ENCODE results near the gene SEPTIN6. TPM values are rescaled to one million over a fixed set of nuclear protein-coding genes. Genes with fewer than 3 reads are reported as not detected.
A peak's percentile ranks its signal among the peaks of the same experiment; 100 is the strongest.

The SEPTIN6 gene
- 27.6 and 28.4 TPM in 2 replicates for total RNA-seq

DNA sequence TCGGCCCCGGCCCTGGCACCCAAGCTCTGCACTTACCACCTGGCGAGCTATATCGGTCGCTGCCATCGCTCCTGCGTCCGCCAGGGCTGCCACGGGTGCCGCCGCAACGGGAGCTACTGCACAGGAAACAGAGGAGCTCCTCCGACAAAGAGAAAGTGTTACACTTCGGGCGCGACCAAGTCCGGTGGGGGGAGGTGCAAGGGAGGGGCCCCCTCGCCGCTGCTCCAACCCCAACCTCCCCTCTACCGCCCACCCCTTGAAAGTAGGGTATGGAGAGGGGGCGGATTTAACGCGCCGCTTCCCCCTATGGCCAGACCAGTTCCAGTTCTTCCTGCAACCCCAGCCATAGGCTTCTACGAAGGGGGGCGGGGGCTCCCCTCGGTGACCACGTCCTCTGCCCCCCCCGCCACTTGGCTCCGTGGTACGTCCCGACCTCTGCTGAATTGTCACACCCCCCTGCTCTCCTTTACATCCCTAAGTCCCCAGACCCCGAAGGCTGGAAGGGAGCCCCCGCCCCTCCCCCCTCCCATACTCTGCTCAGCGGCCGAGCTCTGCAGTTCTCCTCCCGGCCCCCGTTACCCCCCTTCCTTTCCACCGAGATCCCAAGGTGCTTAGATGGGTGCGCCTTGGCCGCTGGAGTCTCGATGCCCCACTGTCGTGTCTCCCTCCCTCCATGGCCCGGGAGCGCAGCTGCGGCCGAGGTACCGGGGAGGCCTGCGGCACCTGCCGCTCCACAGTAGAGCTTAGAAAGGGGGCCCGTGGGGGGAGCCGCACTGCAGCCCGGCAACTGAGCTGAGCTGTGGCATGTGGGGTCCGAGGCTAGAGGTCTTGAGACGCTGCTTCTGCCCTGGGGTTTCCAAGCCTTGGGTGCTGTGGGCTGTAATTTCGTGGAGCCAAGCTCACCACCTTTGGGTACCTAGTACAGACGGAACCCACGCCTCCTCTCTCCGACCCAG, at the start of gene SEPTIN6:
Gene SEPTIN6, minus strand, starts transcription at position 129 of the 956 bp plus-strand sequence. Its CDS starts 63 bp downstream, at position 66.
- peak within 1 kb of the TSS; percentile 66 for H3K4me3 ChIP-seq (ENCODE audit: low read depth, low read length)
- TF ChIP-seq, protein P1, sequence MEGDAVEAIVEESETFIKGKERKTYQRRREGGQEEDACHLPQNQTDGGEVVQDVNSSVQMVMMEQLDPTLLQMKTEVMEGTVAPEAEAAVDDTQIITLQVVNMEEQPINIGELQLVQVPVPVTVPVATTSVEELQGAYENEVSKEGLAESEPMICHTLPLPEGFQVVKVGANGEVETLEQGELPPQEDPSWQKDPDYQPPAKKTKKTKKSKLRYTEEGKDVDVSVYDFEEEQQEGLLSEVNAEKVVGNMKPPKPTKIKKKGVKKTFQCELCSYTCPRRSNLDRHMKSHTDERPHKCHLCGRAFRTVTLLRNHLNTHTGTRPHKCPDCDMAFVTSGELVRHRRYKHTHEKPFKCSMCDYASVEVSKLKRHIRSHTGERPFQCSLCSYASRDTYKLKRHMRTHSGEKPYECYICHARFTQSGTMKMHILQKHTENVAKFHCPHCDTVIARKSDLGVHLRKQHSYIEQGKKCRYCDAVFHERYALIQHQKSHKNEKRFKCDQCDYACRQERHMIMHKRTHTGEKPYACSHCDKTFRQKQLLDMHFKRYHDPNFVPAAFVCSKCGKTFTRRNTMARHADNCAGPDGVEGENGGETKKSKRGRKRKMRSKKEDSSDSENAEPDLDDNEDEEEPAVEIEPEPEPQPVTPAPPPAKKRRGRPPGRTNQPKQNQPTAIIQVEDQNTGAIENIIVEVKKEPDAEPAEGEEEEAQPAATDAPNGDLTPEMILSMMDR (conservative IDR thresholded peaks at IDR 0.05; ENCODE audit: low read depth, low read length), result no peak
- no peak for DNase-seq (ENCODE audit: low read depth)

DNA sequence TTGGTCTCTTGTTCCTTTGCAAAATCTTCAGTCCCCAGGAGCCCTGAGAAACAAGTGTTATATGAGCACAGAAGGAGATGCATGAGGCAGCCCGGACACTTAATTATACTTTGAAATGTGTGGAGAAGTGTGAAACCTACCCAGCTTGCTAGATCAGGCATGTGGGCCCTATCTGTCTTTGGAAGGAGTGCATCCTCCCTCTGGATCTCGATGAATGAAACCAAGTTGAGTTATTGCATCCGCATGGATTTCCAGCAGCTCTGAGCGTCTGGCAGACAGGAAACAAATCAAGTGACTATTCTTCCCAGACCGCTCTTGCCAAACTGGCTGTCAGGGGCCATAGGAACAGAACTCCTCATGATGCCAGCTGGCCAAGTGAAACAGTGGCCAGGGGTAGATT, 45.8 kb upstream of the SEPTIN6 start:
- no peak overlapping the region for H3K4me3 ChIP-seq (ENCODE audit: low read depth, low read length)
- no peak for DNase-seq (ENCODE audit: low read depth)
- TF ChIP-seq, protein P1 (conservative IDR thresholded peaks at IDR 0.05; ENCODE audit: low read depth, low read length), result no peak

DNA sequence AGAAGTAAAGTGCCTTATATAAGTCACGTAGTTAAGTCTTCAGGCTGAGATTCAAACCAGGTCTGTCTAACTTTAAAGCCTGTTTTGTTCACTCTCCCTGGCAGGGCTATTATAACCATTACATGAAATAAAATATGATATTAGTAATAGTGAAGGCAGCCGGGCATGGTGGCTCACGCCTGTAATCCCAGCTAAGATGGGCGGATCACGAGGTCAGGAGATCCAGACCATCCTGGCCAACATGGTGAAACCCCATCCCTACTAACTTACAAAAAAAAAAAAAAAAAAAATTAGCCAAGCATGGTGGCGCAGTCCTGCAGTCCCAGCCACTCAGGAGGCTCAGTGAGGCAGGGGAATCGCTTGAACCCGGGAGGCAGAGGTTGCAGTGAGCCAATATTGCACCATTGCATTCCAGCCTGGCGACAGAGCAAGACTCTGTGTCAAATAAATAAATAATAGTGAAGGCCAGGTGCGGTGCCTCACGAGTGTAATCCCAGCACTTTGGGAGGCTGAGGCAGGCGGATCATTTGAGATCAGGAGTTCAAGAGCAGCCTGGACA, 43.3 kb upstream of the SEPTIN6 start:
- TF ChIP-seq, protein P1 (conservative IDR thresholded peaks at IDR 0.05; ENCODE audit: low read depth, low read length), result no peak
- H3K4me3 ChIP-seq (ENCODE audit: low read depth, low read length), result no peak overlapping the region
- DNase-seq (ENCODE audit: low read depth), result no peak

DNA sequence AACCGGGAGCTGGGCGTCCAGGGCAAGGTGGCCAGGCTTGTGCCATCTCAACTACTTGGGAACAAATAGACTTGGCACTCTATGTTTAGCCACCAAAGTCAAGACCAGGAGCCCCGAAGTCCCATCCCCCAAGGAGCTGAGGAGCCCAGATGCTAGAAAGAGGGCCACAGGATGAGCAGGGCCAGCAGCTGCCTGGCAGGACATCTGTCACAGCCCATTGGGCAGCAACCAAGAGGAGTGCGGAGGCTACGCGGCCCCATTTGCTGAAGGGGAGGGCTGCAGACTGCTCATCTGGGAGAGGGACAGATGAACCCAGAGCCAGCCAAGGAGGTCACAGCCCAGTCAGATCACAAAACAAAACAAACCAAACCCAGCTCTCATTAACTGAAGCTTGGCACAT, 42.5 kb upstream of the SEPTIN6 start:
- H3K4me3 ChIP-seq (ENCODE audit: low read depth, low read length), result no peak overlapping the region
- TF ChIP-seq, protein P1 (conservative IDR thresholded peaks at IDR 0.05; ENCODE audit: low read depth, low read length), result no peak
- DNase-seq (ENCODE audit: low read depth), result no peak

DNA sequence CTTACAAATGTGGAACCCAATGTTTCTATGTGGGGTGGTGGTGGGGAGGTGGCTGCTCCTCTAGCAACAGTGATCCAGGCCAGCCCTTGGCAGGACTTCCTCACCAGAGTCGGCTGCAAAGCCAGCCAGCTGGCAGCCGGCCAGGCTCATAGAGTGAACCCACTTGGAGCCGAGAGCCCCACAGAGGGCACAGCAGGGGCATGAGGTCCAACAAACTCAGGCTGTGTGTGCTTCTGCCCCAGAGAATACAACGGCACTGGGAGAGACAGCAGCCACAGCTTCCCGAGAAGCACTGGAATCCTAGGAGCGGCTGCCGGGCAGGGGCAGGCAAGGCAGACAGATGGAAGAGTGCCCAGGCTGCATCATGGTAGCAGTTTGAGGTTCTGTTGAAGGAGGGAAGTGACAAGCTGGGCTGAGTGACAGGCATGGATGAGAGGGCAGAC, 42.0 kb upstream of the SEPTIN6 start:
- DNase-seq (ENCODE audit: low read depth), result no peak
- TF ChIP-seq, protein P1 (conservative IDR thresholded peaks at IDR 0.05; ENCODE audit: low read depth, low read length), result no peak
- no peak overlapping the region for H3K4me3 ChIP-seq (ENCODE audit: low read depth, low read length)

DNA sequence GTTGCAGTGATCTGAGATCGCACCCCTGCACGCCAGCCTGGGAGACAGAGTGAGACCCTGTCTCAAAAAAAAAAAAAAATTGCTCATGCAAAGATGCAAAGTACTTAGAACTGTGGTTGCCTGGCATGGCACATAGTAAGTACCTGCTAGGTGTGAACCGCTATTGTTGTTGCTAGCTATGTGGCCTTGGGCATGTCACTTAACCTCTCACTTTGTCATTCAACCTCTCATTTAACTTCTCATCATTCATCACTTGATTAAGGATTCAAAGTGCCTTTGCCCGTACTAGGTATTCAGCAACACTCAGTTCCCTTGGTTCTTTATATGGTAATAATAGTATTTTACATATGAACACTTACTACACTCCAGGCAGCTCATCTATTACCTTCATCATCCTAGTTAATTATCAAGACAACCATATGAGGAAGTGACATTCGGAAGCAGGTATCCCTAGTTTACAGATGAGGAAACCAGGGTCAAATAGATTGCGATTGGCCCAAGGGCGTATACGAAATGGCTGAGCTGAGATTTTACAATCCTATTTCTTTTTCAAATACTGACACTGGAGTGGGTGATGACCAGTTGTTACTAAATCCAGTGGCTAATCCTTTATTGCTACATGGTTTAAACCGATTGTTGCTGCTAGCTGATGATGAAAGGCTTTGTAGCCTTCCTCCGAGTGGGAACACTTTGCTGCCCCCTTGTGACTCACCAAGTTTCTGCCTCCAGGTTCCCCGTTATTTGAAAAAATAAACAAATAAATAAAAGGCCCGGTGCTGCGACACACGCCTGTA, 36.6 kb upstream of the SEPTIN6 start:
- no peak overlapping the region for H3K4me3 ChIP-seq (ENCODE audit: low read depth, low read length)
- no peak for DNase-seq (ENCODE audit: low read depth)
- TF ChIP-seq, protein P1 (conservative IDR thresholded peaks at IDR 0.05; ENCODE audit: low read depth, low read length), result peak; percentile 58

Data from epithelial cell of proximal tubule (primary cell).